Measurements from ENCODE around the gene SELENOO.
"Not testable (repeated sequence)": the region's sequence is repeated elsewhere in the genome, so short reads cannot be mapped to it uniquely, and the experiment has no call there.

GRCh38 chr22:50168490-50169180 is 32.2 kb upstream of the SELENOO start:
- TF ChIP-seq CTCF (IDR thresholded peaks at IDR 0.05; ENCODE audit: poor library complexity); EZH2 (IDR thresholded peaks at IDR 0.05; ENCODE audit: borderline replicate concordance); EZH2phosphoT487 (IDR thresholded peaks at IDR 0.05; ENCODE audit: low read depth, severe bottlenecking, unreplicated experiment): not testable (repeated sequence)

All from hepatocyte (in vitro differentiated cells).